ENCODE results near the gene INSYN1. TPM values are rescaled to one million over a fixed set of nuclear protein-coding genes. Genes with fewer than 3 reads are reported as not detected.

Gene INSYN1
- total RNA-seq, 2 experiments from 2014 or later, result not detected

GRCh38 chr15:73770050-73770449, 16.9 kb upstream of the INSYN1 start:
- H3K4me2 ChIP-seq (ENCODE audit: low read length), result no peak overlapping the region
- intact Hi-C loops (cut with micrococcal nuclease; ENCODE audit: unreplicated experiment), result no loop called here
- no peaks in the 10 kb centered on the region for H3K9me3 ChIP-seq (ENCODE audit: low read length)
- no peaks in the 10 kb centered on the region for H3K36me3 ChIP-seq (ENCODE audit: insufficient read depth, low read length)
- DNase-seq (ENCODE audit: low spot score), result no peak
- H3K27ac ChIP-seq (ENCODE audit: low read depth, low read length, poor library complexity, severe bottlenecking), result no peak overlapping the region
- H3K9me2 ChIP-seq (ENCODE audit: insufficient read depth, low read length), result no peaks in the 10 kb centered on the region
- H3K4me1 ChIP-seq (ENCODE audit: insufficient read depth, low read length, poor library complexity, severe bottlenecking), result no peaks in the 10 kb centered on the region
- no TSS peak for BruUV-seq (replicated peaks)
- H2AFZ ChIP-seq (ENCODE audit: low read length), result no peak overlapping the region
- ChIA-PET CTCF (ENCODE audit: unreplicated experiment) (no interaction called here), POLR2A (no interaction called here)
- TF ChIP-seq CTCF (conservative IDR thresholded peaks at IDR 0.05; ENCODE audit: low read length) (no peak), EZH2phosphoT487 (IDR thresholded peaks at IDR 0.05; ENCODE audit: borderline replicate concordance, low read depth, low read length) (no peak)
- no peaks in the 10 kb centered on the region for H3K79me2 ChIP-seq (ENCODE audit: insufficient read depth, low read depth, low read length)
- no peak overlapping the region for H3K4me3 ChIP-seq (ENCODE audit: low read depth, low read length, poor library complexity, severe bottlenecking)
- no peaks in the 10 kb centered on the region for H4K20me1 ChIP-seq (ENCODE audit: insufficient read depth, low read length)

- H3K4me3 ChIP-seq (ENCODE audit: low read depth, low read length, poor library complexity, severe bottlenecking), result no peak overlapping the region
- CTCF ChIA-PET (ENCODE audit: unreplicated experiment), result no interaction called here
- H3K4me1 ChIP-seq (ENCODE audit: insufficient read depth, low read length, poor library complexity, severe bottlenecking), result no peaks in the 10 kb centered on the region
- H3K27ac ChIP-seq (ENCODE audit: low read depth, low read length, poor library complexity, severe bottlenecking), result no peak overlapping the region
- no peak overlapping the region for H3K4me2 ChIP-seq (ENCODE audit: low read length)
- no peak overlapping the region for H2AFZ ChIP-seq (ENCODE audit: low read length)
- no peaks in the 10 kb centered on the region for H3K9me3 ChIP-seq (ENCODE audit: low read length)
- intact Hi-C loops (cut with micrococcal nuclease; ENCODE audit: unreplicated experiment), result loop anchor here (10.0 kb wide), 1 partner anchor 57 kb away; no protein-coding TSS in a partner anchor
- TF ChIP-seq CTCF (conservative IDR thresholded peaks at IDR 0.05; ENCODE audit: low read length) (no peak), EZH2phosphoT487 (IDR thresholded peaks at IDR 0.05; ENCODE audit: borderline replicate concordance, low read depth, low read length) (no peak)
- H3K36me3 ChIP-seq (ENCODE audit: insufficient read depth, low read length), result no peaks in the 10 kb centered on the region
- H4K20me1 ChIP-seq (ENCODE audit: insufficient read depth, low read length), result no peaks in the 10 kb centered on the region
- POLR2A ChIA-PET, result no interaction called here
- BruUV-seq (replicated peaks), result no TSS peak
- DNase-seq (ENCODE audit: low spot score), result no peak
- H3K79me2 ChIP-seq (ENCODE audit: insufficient read depth, low read depth, low read length), result no peaks in the 10 kb centered on the region
- H3K9me2 ChIP-seq (ENCODE audit: insufficient read depth, low read length), result no peaks in the 10 kb centered on the region
Observed at GRCh38 chr15:73767806-73768501, 14.8 kb upstream of the INSYN1 start.

GRCh38 chr15:73766598-73766997, 13.4 kb upstream of the INSYN1 start:
- Histone ChIP-seq H3K9me2 (ENCODE audit: insufficient read depth, low read length) (no peaks in the 10 kb centered on the region), H4K20me1 (ENCODE audit: insufficient read depth, low read length) (no peaks in the 10 kb centered on the region), H3K36me3 (ENCODE audit: insufficient read depth, low read length) (no peaks in the 10 kb centered on the region), H3K27ac (ENCODE audit: low read depth, low read length, poor library complexity, severe bottlenecking) (no peak overlapping the region), H3K79me2 (ENCODE audit: insufficient read depth, low read depth, low read length) (no peaks in the 10 kb centered on the region), H3K4me2 (ENCODE audit: low read length) (no peak overlapping the region), H3K9me3 (ENCODE audit: low read length) (no peaks in the 10 kb centered on the region), H3K4me1 (ENCODE audit: insufficient read depth, low read length, poor library complexity, severe bottlenecking) (no peaks in the 10 kb centered on the region), H3K4me3 (ENCODE audit: low read depth, low read length, poor library complexity, severe bottlenecking) (no peak overlapping the region), H2AFZ (ENCODE audit: low read length) (no peak overlapping the region)
- BruUV-seq (replicated peaks), result no TSS peak
- POLR2A ChIA-PET, result no interaction called here
- TF ChIP-seq EZH2phosphoT487 (IDR thresholded peaks at IDR 0.05; ENCODE audit: borderline replicate concordance, low read depth, low read length) (no peak), CTCF (conservative IDR thresholded peaks at IDR 0.05; ENCODE audit: low read length) (no peak)
- CTCF ChIA-PET (ENCODE audit: unreplicated experiment), result no interaction called here
- no peak for DNase-seq (ENCODE audit: low spot score)
- intact Hi-C loops (cut with micrococcal nuclease; ENCODE audit: unreplicated experiment), result loop anchor here (10.0 kb wide), 1 partner anchor 58 kb away; no protein-coding TSS in a partner anchor
